OCI-LY7 (cell line): Measurements from ENCODE around the gene ARHGEF12.
A peak's percentile ranks its signal among the peaks of the same experiment; 100 is the strongest.

Experiments
- CTCF ChIP-seq: fragments of 200-600 bp; sonication (generic); conservative IDR thresholded peaks from 2 replicates; pipeline ENCODE4 v1.5.1; 2014; ENCODE audit warnings: mild to moderate bottlenecking, antibody characterized with exemption, low read length, moderate library complexity, mixed read lengths
- EZH2phosphoT487 ChIP-seq: fragments of 200-600 bp; sonication (generic); IDR thresholded peaks from 2 replicates; pipeline ENCODE4 v1.6.1; 2018; ENCODE audit warnings: low read depth, borderline replicate concordance, mild to moderate bottlenecking, mixed run types, antibody characterized with exemption, low read length, moderate library complexity, mixed read lengths

DNA sequence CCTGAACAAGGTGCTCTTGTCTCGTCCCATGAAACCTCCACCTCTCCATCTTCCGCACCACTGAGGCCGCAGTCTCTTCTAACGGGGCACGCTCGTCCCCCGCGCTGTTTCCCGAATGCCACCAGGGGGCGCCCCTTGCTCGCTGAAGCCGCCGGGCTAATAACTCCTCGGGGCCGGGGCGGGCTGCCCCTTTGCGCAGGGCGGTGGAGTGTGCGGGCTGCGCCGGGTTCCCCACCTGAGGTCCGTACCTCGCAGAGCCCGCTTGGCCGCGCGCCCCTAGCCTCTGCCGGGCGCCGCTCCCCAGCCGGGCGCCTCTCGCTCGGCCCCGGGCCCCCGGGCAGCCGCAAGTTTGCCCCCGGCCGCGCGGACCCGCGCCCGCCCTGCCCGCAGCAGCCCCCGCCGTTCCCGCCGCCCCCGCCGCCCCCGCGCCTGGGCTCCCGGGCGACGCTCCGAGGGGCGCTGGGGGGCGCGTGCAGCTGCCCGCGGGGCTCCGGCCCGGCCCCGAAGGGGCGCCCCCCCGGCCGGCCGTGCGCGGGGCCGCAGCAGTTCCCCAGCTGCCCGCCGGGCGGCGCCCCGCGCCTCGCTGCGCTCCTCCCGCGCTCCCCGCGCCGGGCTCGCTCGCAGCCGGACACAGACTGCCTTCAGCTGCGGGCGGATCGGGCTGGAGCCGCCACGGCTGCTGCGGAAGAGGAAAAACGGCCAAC is 175.1 kb downstream of the ARHGEF12 start, which contains the start of gene GRIK4:
- peak; percentile 88 for TF ChIP-seq CTCF
- no peak for TF ChIP-seq EZH2phosphoT487
